Testis (tissue), 3 donors: ENCODE data around the gene PTDSS2. TPM values are rescaled to one million over a fixed set of nuclear protein-coding genes. Genes with fewer than 3 reads are reported as not detected.

ENCODE experiments used
- DNase-seq: peaks from one replicate; pipeline ENCODE4 v3.0.0-alpha.2; 2019
- H3K27ac ChIP-seq, 2 donors: fragments of 200-600 bp; sonication (generic); one replicate each; pipeline ENCODE4 v1.5.1; 2019
- H3K27me3 ChIP-seq: fragments of 200-600 bp; sonication (generic); one replicate; pipeline ENCODE4 v1.5.1; 2019
- H3K36me3 ChIP-seq: fragments of 200-600 bp; sonication (generic); one replicate; pipeline ENCODE4 v1.5.1; 2017; ENCODE audit warnings: low read depth; ENCODE audit errors: missing control alignments
- H3K4me1 ChIP-seq: fragments of 200-600 bp; sonication (generic); one replicate; pipeline ENCODE4 v1.5.1; 2019
- H3K4me3 ChIP-seq, 2 donors: fragments of 200-600 bp; sonication (generic); one replicate each; pipeline ENCODE4 v1.5.1; 2017 to 2019
- H3K9me3 ChIP-seq: fragments of 200-600 bp; sonication (generic); one replicate; pipeline ENCODE4 v1.5.1; 2017
- CTCF ChIP-seq, 3 experiments: fragments of 450-650 bp in 2 of 3; fragments of 200-600 bp in 1 of 3; sonication (generic) in 1 of 3; IDR thresholded peaks; one replicate each; pipeline ENCODE4 v1.5.1; 2016 to 2019; ENCODE audit warnings: antibody characterized with exemption in 3 of 3, mild to moderate bottlenecking in 2 of 3, moderate library complexity in 1 of 3
- POLR2A ChIP-seq: fragments of 450-650 bp; IDR thresholded peaks from one replicate; pipeline ENCODE4 v1.6.1; 2017; ENCODE audit warnings: antibody characterized with exemption, mild to moderate bottlenecking, moderate library complexity
- WGBS, 2 donors: methylation state at CpG; one replicate each; pipeline ENCODE4 v1.1.5; 2018; 5-methylcytosine and 5-hydroxymethylcytosine counted together
- intact Hi-C: fragments of 100-400 bp; cut with DNase I; formaldehyde crosslinking; loops from one replicate; pipeline ENCODE4 v1.15.1; 2023; ENCODE audit warnings: low total_unique reads
- polyA plus RNA-seq: library from polyadenylated mRNA; stranded (reverse); fragments of 350-450 nt; fragmentation: Illumina TruSeq; extraction: RNeasy Lipid Tissue Mini Kit (QIAGEN cat#74804); gene quantifications from one replicate; pipeline ENCODE4 v1.2.3, GENCODE V29; 2014; ENCODE audit warnings: low read depth, low replicate concordance; ENCODE audit not compliant: insufficient read depth
- total RNA-seq, 2 donors: library from RNA; depleted of rRNA; stranded (reverse); fragments of >200 nt; gene quantifications; one replicate each; pipeline ENCODE4 v1.2.3, GENCODE V29; 2016

The PTDSS2 gene
- total and polyA plus RNA-seq, 3 donors from 2014 or later = 107 to 160 (median 116) TPM

GRCh38 chr11:438101-438844 is 11.8 kb upstream of the PTDSS2 start:
- whole genome bisulfite sequencing, 2 donors = 89 to 91% methylated on average over 8 to 21 of the region's 21 CpGs
- H3K9me3 ChIP-seq = no peaks in the 10 kb centered on the region
- intact Hi-C loops = no loop called here
- H3K4me3 ChIP-seq = no peak overlapping the region
- TF ChIP-seq CTCF (IDR thresholded peaks at IDR 0.05) (no peak), POLR2A (no peak)
- DNase-seq = no peak
- H3K27ac ChIP-seq = no peak overlapping the region
- H3K4me1 ChIP-seq = peaks cover 11% of the 10 kb centered on the region
- no peaks in the 10 kb centered on the region for H3K27me3 ChIP-seq
- no peaks in the 10 kb centered on the region for H3K36me3 ChIP-seq

GRCh38 chr11:439315-440064 is 10.6 kb upstream of the PTDSS2 start:
- Histone ChIP-seq H3K4me3 (no peak overlapping the region), H3K4me1 (peaks cover 16% of the 10 kb centered on the region), H3K36me3 (no peaks in the 10 kb centered on the region), H3K27ac (no peak overlapping the region), H3K27me3 (no peaks in the 10 kb centered on the region), H3K9me3 (no peaks in the 10 kb centered on the region)
- intact Hi-C loops = no loop called here
- DNase-seq = no peak
- TF ChIP-seq CTCF (IDR thresholded peaks at IDR 0.05) (no peak), POLR2A (no peak)
- whole genome bisulfite sequencing, 2 donors = 89% methylated on average over 13 to 22 of the region's 23 CpGs

- no peak for DNase-seq
- TF ChIP-seq CTCF (IDR thresholded peaks at IDR 0.05) (no peak), POLR2A (no peak)
- Histone ChIP-seq H3K9me3 (no peaks in the 10 kb centered on the region), H3K4me1 (peaks cover 16% of the 10 kb centered on the region), H3K27me3 (no peaks in the 10 kb centered on the region), H3K36me3 (no peaks in the 10 kb centered on the region), H3K4me3 (no peak overlapping the region), H3K27ac (no peak overlapping the region)
- intact Hi-C loops = no loop called here
- WGBS, 2 donors = 88 to 92% methylated on average over 27 of the region's 27 CpGs
Observed at GRCh38 chr11:440065-441042, 9.7 kb upstream of the PTDSS2 start.

GRCh38 chr11:441043-441417 is 9.0 kb upstream of the PTDSS2 start:
- Histone ChIP-seq H3K27ac (no peak overlapping the region), H3K27me3 (no peaks in the 10 kb centered on the region), H3K4me3 (no peak overlapping the region), H3K4me1 (peaks cover 16% of the 10 kb centered on the region), H3K9me3 (no peaks in the 10 kb centered on the region), H3K36me3 (no peaks in the 10 kb centered on the region)
- intact Hi-C loops = no loop called here
- WGBS, 2 donors = 48% methylated on average over 13 of the region's 13 CpGs; no CpG with 5 or more reads in 1 of the 2 donors
- no peak for TF ChIP-seq CTCF (IDR thresholded peaks at IDR 0.05)
- TF ChIP-seq POLR2A = no peak
- no peak for DNase-seq
